CD14-positive monocyte (primary cell): ENCODE data around the gene ZSWIM2. TPM values are rescaled to one million over a fixed set of nuclear protein-coding genes. Genes with fewer than 3 reads are reported as not detected.

Source experiments
- DNase-seq, 3 donors: peaks; one replicate each; pipeline ENCODE4 v3.0.0-alpha.2; 2011 to 2022
- H2AFZ ChIP-seq: 2 replicates; pipeline ENCODE4 v1.6.0; 2012; ENCODE audit warnings: mild to moderate bottlenecking, low read depth, low read length, inconsistent platforms; ENCODE audit not compliant: insufficient read depth, poor library complexity, severe bottlenecking
- H3K27ac ChIP-seq, 2 donors: 1 replicate in 1 of 2; 2 replicates in 1 of 2; pipeline ENCODE4 v1.5.1; 2012 to 2013; ENCODE audit warnings: low read length in 2 of 2, control low read depth in 1 of 2, inconsistent platforms in 1 of 2, low read depth in 1 of 2, mild to moderate bottlenecking in 1 of 2
- H3K27me3 ChIP-seq, 2 donors: one replicate each; pipeline versions ENCODE4 v1.6.0 to v1.6.1; 2011 to 2013; ENCODE audit warnings: low read length in 2 of 2; ENCODE audit not compliant: control insufficient read depth in 2 of 2, insufficient read depth in 2 of 2
- H3K36me3 ChIP-seq, 2 donors: replicated peaks in 1 of 2; 1 replicate in 1 of 2; 2 replicates in 1 of 2; pipeline versions ENCODE4 v1.5.1 to v1.6.1; 2012 to 2013; ENCODE audit warnings: low read length in 2 of 2, control low read depth in 1 of 2, inconsistent platforms in 1 of 2, mild to moderate bottlenecking in 1 of 2; ENCODE audit not compliant: insufficient read depth in 2 of 2, control insufficient read depth in 1 of 2
- H3K4me1 ChIP-seq, 2 donors: 1 replicate in 1 of 2; 2 replicates in 1 of 2; pipeline versions ENCODE4 v1.5.1 to v1.6.1; 2012 to 2013; ENCODE audit warnings: low read length in 2 of 2, control low read depth in 1 of 2, inconsistent platforms in 1 of 2, mild to moderate bottlenecking in 1 of 2, moderate library complexity in 1 of 2; ENCODE audit not compliant: insufficient read depth in 2 of 2, control insufficient read depth in 1 of 2
- H3K4me2 ChIP-seq: replicated peaks from 2 replicates; pipeline ENCODE3; 2012; ENCODE audit warnings: low read length, moderate library complexity, mild to moderate bottlenecking; ENCODE audit not compliant: poor library complexity, severe bottlenecking; ENCODE audit errors: extremely low read depth
- H3K4me3 ChIP-seq, 3 experiments: fragments of 200-600 bp in 1 of 3; sonication (generic) in 1 of 3; replicated peaks in 1 of 3; 1 replicate in 2 of 3; 2 replicates in 1 of 3; pipeline ENCODE4 v1.5.1; 2011 to 2013; ENCODE audit warnings: low read length in 3 of 3, mild to moderate bottlenecking in 3 of 3, control low read depth in 2 of 3, low read depth in 2 of 3, inconsistent platforms in 1 of 3, moderate library complexity in 1 of 3
- H3K79me2 ChIP-seq: 2 replicates; pipeline ENCODE4 v1.6.0; 2012; ENCODE audit warnings: mild to moderate bottlenecking, control low read depth, inconsistent platforms, low read length, moderate library complexity; ENCODE audit not compliant: insufficient read depth
- H3K9ac ChIP-seq: 2 replicates; pipeline ENCODE4 v1.6.0; 2017; ENCODE audit warnings: low read length, mild to moderate bottlenecking; ENCODE audit not compliant: insufficient read depth, poor library complexity, severe bottlenecking
- H3K9me3 ChIP-seq, 2 donors: replicated peaks in 1 of 2; 1 replicate in 1 of 2; 2 replicates in 1 of 2; pipeline versions ENCODE4 v1.5.1 to v1.6.1; 2012 to 2013; ENCODE audit warnings: low read length in 2 of 2, control low read depth in 1 of 2; ENCODE audit not compliant: control insufficient read depth in 1 of 2, insufficient read depth in 1 of 2
- H4K20me1 ChIP-seq: 2 replicates; pipeline ENCODE4 v1.6.0; 2012; ENCODE audit warnings: mild to moderate bottlenecking, low read length, control low read depth, moderate library complexity; ENCODE audit not compliant: insufficient read depth
- H3K27ac Mint-ChIP-seq, 7 donors: one replicate each; pipeline ENCODE4 v1.8.0; 2020; ENCODE audit warnings: mild to moderate bottlenecking in 7 of 7, mixed read lengths in 7 of 7, moderate library complexity in 6 of 7, inconsistent platforms in 2 of 7
- H3K27me3 Mint-ChIP-seq, 3 donors: one replicate each; pipeline ENCODE4 v1.8.0; 2021 to 2022; ENCODE audit warnings: low read depth in 3 of 3, mild to moderate bottlenecking in 3 of 3, mixed read lengths in 3 of 3, moderate library complexity in 3 of 3, inconsistent platforms in 1 of 3
- H3K36me3 Mint-ChIP-seq, 2 donors: one replicate each; pipeline ENCODE4 v1.8.0; 2020; ENCODE audit warnings: mixed read lengths in 2 of 2, inconsistent platforms in 1 of 2, mild to moderate bottlenecking in 1 of 2
- H3K4me1 Mint-ChIP-seq: one replicate; pipeline ENCODE4 v1.8.0; 2020; ENCODE audit warnings: mild to moderate bottlenecking, mixed read lengths
- H3K4me3 Mint-ChIP-seq, 2 donors: one replicate each; pipeline ENCODE4 v1.8.0; 2020; ENCODE audit warnings: mild to moderate bottlenecking in 2 of 2, mixed read lengths in 2 of 2, moderate library complexity in 1 of 2
- H3K9me3 Mint-ChIP-seq, 7 donors: one replicate each; pipeline ENCODE4 v1.8.0; 2020 to 2022; ENCODE audit warnings: mixed read lengths in 7 of 7, mild to moderate bottlenecking in 6 of 7, moderate library complexity in 6 of 7, inconsistent platforms in 2 of 7
- CTCF ChIP-seq: fragments of 200-600 bp; IDR thresholded peaks from one replicate; pipeline ENCODE4 v1.8.0; 2022; ENCODE audit warnings: antibody characterized with exemption, mild to moderate bottlenecking
- WGBS: methylation state at CpG from one replicate; pipeline ENCODE4 v1.1.5; 2013; ENCODE audit warnings: missing lambda C conversion rate; ENCODE audit not compliant: insufficient coverage; 5-methylcytosine and 5-hydroxymethylcytosine counted together
- intact Hi-C, 2 donors: fragments of 100-400 bp; cut with micrococcal nuclease; formaldehyde crosslinking; loops; one replicate each; pipeline versions ENCODE4 v1.15.0 to v1.15.1; 2023
- polyA plus RNA-seq, 3 donors: library from polyadenylated mRNA; depleted of rRNA in 1 of 3; unstranded in 2 of 3; stranded (reverse) in 1 of 3; fragments of 300-500 nt in 2 of 3; fragments of >200 nt in 1 of 3; fragmentation: Illumina TruSeq in 2 of 3; gene quantifications; 1 replicate in 2 of 3; 2 replicates in 1 of 3; pipeline ENCODE4 v1.2.3, GENCODE V29; 2012 to 2021

Gene ZSWIM2
- polyA plus RNA-seq, 3 donors = 0.28 to 0.47 TPM; not detected in 1

DNA sequence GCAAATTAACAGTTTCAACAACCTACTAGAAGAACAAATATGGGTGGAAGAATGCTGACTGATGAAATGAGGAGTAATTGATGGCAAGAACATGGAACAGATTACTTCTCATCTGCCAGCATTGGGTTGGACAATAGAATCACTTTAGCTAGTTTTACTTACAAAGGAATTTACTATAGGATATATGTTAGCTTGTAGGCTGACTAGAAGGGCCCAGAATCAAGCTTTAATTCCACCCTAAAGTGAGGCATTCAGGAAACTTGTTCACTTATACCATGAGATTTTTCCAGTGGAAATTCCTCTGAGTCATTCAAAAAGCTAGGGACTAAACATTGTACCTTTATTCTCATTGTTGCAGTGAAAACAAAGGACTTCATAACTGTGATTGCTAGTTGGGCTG lies 5.0 kb upstream of the ZSWIM2 start:
- Histone ChIP-seq H3K4me3 (no peak overlapping the region), H3K79me2 (no peaks in the 10 kb centered on the region), H2AFZ (no peak overlapping the region), H3K4me1 (peaks cover 5 to 8% of the 10 kb centered on the region in 2 donors), H3K27ac (no peak overlapping the region), H3K9ac (no peak overlapping the region), H3K36me3 (no peaks in the 10 kb centered on the region), H4K20me1 (no peaks in the 10 kb centered on the region), H3K4me2 (no peak overlapping the region), H3K27me3 (no peaks in the 10 kb centered on the region), H3K9me3 (no peaks in the 10 kb centered on the region)
- DNase-seq = no peak
- Mint-ChIP-seq H3K27ac (no peak overlapping the region), H3K4me1 (peaks cover 14% of the 10 kb centered on the region), H3K27me3 (no peaks in the 10 kb centered on the region), H3K4me3 (no peak overlapping the region), H3K9me3 (peaks cover 0 to 2% (median 0%) of the 10 kb centered on the region in 7 donors), H3K36me3 (no peaks in the 10 kb centered on the region)
- no peak for TF ChIP-seq CTCF
- intact Hi-C loops = loop anchor here in 1 of 2 donors (10.0 kb wide), 1 partner anchor 731 kb away; no protein-coding TSS in a partner anchor

- Histone ChIP-seq H3K79me2 (no peaks in the 10 kb centered on the region), H3K4me1 (peaks cover 14 to 15% of the 10 kb centered on the region in 2 donors), H3K9ac (no peak overlapping the region), H3K27ac (no peak overlapping the region), H3K4me2 (no peak overlapping the region), H3K4me3 (no peak overlapping the region), H3K36me3 (no peaks in the 10 kb centered on the region), H2AFZ (no peak overlapping the region), H3K9me3 (no peaks in the 10 kb centered on the region), H4K20me1 (no peaks in the 10 kb centered on the region), H3K27me3 (no peaks in the 10 kb centered on the region)
- peaks cover 0 to 2% (median 0%) of the 10 kb centered on the region in 7 donors for H3K9me3 Mint-ChIP-seq
- WGBS = 100% methylated on average over 2 of the region's 5 CpGs
- intact Hi-C loops = loop anchor here in 1 of 2 donors (10.0 kb wide), 1 partner anchor 732 kb away; no protein-coding TSS in a partner anchor
- H3K27ac Mint-ChIP-seq = no peak overlapping the region
- peaks cover 22% of the 10 kb centered on the region for H3K4me1 Mint-ChIP-seq
- H3K27me3 Mint-ChIP-seq = no peaks in the 10 kb centered on the region
- H3K36me3 Mint-ChIP-seq = no peaks in the 10 kb centered on the region
- TF ChIP-seq CTCF = no peak
- H3K4me3 Mint-ChIP-seq = no peak overlapping the region
- no peak for DNase-seq
Measured at GRCh38 chr2:186852508-186852907, 3.5 kb upstream of the ZSWIM2 start.
